HT1080 (cell line): Measurements from ENCODE around the gene LYPD6B. TPM values are rescaled to one million over a fixed set of nuclear protein-coding genes. Genes with fewer than 3 reads are reported as not detected.

Source experiments
- DNase-seq: peaks from one replicate; pipeline ENCODE4 v3.0.0-alpha.2; 2015; ENCODE audit warnings: low read depth
- total RNA-seq: library from RNA; depleted of rRNA; stranded (reverse); fragments of >200 nt; shearing (Covaris generic); gene quantifications from 2 replicates; pipeline ENCODE4 v1.2.3, GENCODE V29; 2014

Gene LYPD6B
- total RNA-seq, 1 experiment from 2014 or later, result 5.4 TPM

GRCh38 chr2:149104221-149104620, 65.7 kb downstream of the LYPD6B start:
- no peak for DNase-seq

- DNase-seq, result no peak
These were observed 73.6 kb downstream of the LYPD6B start for GRCh38 chr2:149112068-149112467.

DNA sequence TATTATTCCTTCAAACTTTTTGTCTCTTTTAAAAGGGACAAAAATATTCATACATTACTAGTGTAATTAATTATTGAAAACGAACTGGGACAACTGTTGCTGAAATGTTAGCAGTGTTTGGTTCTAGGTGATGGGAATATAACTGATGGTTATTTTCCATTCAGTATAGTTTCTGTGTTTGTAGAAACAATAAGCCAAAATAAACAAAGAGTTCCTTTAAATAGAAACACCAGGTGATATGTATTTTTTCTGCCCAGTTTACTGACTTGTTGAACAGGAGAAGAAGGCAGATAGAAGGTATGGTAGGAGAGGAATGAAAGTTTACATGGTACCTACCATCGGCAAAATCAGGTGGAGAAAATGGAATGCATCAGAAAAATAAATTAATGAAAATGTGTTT, 74.2 kb downstream of the LYPD6B start:
- no peak for DNase-seq

- no peak for DNase-seq
These were observed 77.3 kb downstream of the LYPD6B start for GRCh38 chr2:149115781-149116180.

DNA sequence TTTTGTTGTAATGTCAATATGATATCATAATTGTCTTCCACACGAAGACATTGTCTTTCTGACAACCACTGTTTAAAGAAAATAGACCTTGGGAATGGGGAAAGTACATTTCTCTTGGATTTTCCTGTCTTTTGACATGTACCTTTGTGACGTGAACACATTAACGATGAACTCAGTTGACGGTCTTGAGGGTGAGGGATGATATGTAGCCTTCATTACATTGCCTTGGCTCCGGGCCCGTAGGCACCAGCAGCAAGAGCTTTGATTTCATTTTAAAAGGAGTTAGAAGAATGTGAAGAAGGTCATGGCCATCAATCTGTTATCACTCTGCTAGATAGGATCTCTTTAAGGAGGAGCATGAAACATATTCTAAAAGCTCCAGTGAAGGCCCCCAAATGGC, 80.9 kb downstream of the LYPD6B start:
- DNase-seq, result no peak

DNA sequence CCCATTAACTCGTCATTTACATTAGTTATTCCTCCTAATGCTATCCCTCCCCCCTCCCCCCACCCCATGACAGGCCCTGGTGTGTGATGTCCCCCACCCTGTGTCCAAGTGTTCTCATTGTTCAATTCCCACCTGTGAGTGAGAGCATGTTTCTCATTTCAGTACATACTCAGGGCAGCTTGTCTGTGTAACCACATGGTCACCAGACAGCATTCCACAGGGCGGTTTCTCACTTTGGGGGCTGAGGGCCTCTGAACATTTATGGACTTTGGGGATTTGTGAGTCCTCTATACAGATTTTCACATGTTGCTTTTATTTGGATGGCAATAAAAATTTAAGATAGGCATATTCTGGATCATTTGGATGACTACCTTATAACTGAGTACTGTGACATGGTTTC, 84.0 kb downstream of the LYPD6B start:
- DNase-seq, result no peak

- DNase-seq, result no peak
These were observed 86.7 kb downstream of the LYPD6B start for GRCh38 chr2:149125031-149125725.

GRCh38 chr2:149129433-149129832, 90.9 kb downstream of the LYPD6B start:
- peak; percentile 80 for DNase-seq

GRCh38 chr2:149132339-149132738, 93.8 kb downstream of the LYPD6B start:
- DNase-seq, result no peak

DNA sequence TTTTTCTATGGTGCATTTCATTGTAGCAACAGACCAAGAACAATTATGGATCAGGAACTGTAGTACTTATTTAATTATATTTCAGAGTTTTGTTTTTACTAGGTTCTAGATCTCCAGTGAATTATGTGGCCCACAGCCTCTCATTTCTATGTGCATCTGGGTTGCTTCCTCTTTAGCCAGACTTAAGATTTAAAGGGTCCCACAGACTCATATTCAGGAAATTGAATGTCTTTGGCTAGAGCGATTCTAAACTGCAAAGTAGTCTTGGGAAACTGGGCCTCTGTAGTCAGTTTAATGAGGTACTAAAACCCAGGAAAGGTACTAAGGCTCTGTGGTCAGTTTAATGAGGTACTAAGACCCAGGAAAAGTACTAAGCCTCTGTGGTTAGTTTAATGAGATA, 94.4 kb downstream of the LYPD6B start:
- no peak for DNase-seq

- DNase-seq, result no peak
These were observed 95.9 kb downstream of the LYPD6B start for GRCh38 chr2:149134335-149134923.

DNA sequence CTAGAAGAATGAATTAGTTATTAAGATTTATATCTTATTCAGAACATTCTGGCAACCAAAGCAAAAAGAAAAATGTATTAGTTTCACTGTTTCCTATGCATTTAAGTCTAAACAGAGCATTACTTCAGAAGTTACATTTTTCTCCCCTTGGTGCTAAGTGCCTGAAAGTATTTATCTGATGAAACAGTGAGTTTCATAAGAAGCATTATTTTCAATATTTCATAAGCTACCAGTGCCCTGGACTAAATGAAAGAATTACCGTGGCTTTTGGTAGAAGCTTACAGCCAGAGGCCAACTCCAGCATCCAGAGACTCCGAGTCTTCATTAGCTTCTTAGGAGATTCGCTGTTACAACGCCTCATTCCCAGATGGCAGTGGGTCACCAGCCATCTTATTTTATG, 97.6 kb downstream of the LYPD6B start:
- DNase-seq, result no peak

- DNase-seq, result no peak
These were observed 102.5 kb downstream of the LYPD6B start for GRCh38 chr2:149141046-149141445.

DNA sequence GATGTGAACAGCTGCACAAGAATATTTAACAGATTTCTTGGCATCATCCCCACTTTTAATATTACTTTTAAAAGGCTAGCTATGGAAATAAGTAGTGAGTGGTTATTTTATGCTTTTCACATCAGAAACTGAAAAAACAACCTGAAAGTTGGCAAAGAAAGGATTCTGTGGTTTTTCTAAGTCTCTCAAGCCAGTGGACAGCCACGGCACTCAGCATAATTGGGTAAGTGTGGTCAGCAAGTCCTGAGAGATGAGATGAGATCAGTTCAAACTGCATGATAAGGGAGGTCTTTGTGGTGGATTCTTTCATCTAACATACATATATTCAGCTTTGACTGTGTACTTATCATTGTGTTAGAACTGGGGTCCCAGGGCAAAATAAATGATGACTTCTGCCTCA, 105.2 kb downstream of the LYPD6B start:
- peak; percentile 25 for DNase-seq

DNA sequence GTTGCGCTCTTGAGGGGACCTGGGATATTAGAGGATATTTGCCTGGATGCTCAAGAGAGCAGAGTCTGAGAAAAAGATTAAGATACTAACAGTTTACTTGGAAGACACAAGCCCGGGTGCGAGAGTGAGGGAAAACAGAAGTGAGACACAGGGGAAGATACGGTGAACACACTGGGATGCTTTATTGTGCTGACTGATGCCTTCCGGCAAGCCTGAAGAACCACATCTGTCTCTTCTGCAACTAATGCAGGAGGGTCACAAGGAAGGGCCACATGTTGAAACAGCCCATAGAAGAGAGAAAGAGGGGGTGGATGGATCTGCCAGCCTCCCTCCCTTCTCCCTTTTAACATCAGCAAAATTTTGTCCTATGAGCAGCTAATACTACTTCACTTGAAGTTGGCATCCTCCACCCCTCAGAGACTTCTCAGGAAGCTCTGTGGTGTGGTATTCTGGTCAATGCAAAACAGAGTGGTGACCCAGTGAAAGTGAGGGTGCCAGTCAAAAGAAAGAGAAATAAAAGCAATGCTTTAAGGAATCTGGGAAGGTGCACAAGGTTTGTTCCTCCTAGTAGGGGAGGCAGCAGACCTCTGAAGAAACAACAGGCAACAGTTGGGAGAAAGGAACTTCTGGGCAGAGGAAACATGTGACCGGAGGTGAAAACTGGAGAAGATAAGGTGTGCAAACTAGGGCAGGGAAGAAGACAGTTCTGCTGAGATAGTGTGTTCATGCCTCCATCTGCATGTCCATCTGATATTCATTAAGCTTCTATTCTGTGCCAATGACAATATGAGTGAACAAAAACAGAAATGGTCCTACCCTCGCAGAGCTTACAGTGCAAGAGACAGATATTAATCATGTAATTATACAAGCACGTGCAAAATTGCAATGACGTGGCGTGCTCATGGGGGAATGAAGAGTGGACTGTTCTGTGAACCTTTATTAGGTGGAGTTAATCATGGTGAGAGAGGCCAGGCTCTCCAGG, 107.1 kb downstream of the LYPD6B start:
- DNase-seq, result no peak

DNA sequence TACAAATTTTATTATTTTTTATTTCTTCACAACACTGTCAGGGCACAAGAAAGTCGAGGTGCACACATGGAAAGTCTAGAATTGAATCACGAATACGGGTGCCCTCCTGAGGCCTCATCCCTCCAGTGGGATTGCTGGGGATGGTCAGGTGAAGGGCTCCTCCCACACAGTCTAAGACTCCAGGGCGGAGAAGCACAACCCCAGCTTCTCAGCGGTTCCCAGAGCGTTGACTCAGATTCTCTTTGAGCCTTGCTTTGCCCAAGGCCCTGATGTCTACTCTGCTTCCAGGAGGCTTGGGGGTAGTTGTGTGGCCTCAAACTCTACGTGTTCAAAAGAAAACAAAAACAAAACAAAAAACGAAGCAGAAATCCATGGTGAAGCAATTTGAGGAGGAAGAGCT, 108.4 kb downstream of the LYPD6B start:
- no peak for DNase-seq

DNA sequence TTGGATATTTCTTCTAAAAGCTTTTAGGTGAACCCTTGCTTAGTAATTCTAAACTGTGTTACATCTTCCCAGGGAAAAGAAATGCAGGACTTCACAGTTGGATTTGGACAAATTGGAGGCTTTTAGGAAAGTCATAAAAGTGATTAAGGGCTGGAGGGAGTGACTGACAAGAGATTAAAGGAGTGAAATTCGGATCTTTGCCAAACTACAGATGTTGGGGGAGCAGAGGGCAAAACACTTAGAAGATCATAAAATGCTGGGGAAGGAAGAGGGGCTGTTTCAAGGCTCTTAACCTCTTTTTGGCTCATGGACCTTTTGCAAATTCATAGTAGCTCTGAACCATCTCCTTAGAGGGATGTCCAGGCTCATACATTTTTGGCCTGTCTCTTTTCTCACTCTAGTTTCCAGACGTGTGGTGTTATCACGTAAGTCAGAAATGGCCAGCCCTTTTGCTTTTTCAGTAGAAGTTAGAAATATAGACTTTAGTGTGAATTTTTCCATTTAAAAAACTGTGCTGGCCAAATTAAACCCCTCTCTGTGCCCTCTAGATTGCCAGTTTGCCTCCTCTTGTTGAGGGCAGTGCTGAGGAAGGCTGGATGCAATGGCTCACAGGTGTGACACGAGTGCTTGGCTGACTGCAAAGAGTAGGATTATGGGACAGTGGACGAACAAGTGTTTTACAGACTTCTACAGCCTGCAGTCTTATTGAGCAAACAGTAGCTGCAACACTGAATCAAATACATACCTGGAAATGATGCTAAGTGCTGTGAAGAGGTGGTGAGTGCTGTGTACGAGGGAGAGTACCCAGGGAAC, 109.9 kb downstream of the LYPD6B start:
- DNase-seq, result no peak

DNA sequence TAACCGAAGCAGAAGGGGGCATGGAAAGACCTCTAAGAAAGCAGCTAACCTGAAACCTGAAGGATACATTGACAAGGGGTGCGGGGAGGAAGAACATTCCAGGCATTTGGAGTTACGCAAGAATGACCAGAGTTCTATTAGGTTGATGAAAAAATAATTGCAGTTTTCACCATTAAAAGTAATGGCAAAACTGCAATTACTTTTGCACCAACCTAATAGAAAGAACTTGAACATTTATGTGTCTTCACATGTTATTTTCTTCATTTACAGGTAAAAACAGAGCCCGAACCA, 110.5 kb downstream of the LYPD6B start:
- DNase-seq, result no peak

DNA sequence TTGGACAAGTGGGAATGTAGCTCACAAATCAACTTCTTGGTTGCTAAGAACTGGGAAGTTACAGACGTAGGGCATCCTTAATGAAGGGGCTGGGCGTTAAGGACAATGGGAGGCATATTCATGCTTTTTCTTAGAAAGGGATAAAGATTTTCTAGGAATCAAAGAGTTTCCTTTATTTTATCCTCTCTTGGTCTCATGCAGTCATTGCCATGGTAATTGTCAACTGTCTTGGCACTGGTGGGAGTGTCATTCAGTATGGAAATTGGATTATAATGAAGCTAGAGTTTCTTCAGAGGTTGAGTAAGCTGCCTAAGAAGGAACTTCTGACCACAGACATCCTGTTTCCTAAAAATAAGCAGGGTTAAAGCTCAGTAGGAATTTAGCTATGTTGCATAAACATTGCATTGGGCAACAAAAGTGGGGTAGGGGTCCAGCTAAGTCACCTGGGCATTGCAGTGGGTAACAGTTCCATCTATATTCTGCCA, 114.0 kb downstream of the LYPD6B start:
- DNase-seq, result peak; percentile 23

GRCh38 chr2:149155196-149155969, 116.9 kb downstream of the LYPD6B start:
- DNase-seq, result no peak

DNA sequence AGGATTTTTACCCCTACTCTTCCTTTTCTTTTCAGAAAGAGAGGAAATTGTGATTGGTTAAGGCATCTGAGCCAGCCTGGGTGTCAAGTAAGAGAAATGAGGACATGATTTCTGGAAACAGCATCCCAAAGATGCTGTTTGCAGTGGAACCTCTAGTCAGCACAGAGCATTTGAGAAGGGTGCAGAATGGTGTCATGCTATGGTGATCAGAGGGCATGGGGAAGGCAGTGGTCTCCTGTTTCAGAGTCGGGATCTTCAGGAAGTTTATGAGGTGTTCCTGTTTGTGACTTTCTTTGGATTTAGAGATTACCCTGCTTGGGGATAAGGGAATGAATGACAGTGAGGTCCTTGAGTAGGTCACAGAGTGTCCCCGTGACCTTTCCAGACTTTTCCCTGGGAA, 117.5 kb downstream of the LYPD6B start:
- no peak for DNase-seq
